ENCODE measurements around the gene SLC38A9.
A peak's percentile ranks its signal among the peaks of the same experiment; 100 is the strongest.
"Not testable (repeated sequence)": the region's sequence is repeated elsewhere in the genome, so short reads cannot be mapped to it uniquely, and the experiment has no call there.

The SLC38A9 gene

GRCh38 chr5:55712023-55712859 lies at the start of gene SLC38A9:
Gene SLC38A9 (minus strand): TSS chr5:55712324. CDS start chr5:55697958, 14,366 bp downstream.
- peak; percentile 81 for DNase-seq

GRCh38 chr5:55761721-55762120 lies 49.6 kb upstream of the SLC38A9 start:
- DNase-seq, result not testable (repeated sequence)

- DNase-seq, result no peak
These were observed 46.6 kb upstream of the SLC38A9 start for GRCh38 chr5:55758714-55759113.

GRCh38 chr5:55758231-55758630 lies 46.1 kb upstream of the SLC38A9 start:
- DNase-seq, result no peak

- DNase-seq, result no peak
These were observed 38.4 kb upstream of the SLC38A9 start for GRCh38 chr5:55750499-55750898.

GRCh38 chr5:55750063-55750462 lies 37.9 kb upstream of the SLC38A9 start:
- no peak for DNase-seq

GRCh38 chr5:55749387-55749786 lies 37.3 kb upstream of the SLC38A9 start:
- DNase-seq, result no peak

GRCh38 chr5:55747778-55748318 lies 35.7 kb upstream of the SLC38A9 start:
- DNase-seq, result no peak

GRCh38 chr5:55742778-55743177 lies 30.7 kb upstream of the SLC38A9 start:
- DNase-seq, result no peak

- no peak for DNase-seq
These were observed 25.7 kb upstream of the SLC38A9 start, which contains the start of gene DDX4 for GRCh38 chr5:55737793-55738192. Gene DDX4 (plus strand): TSS chr5:55738061. CDS start chr5:55738964, 903 bp downstream.

- DNase-seq, result no peak
These were observed 22.5 kb upstream of the SLC38A9 start for GRCh38 chr5:55734658-55735057.

- no peak for DNase-seq
These were observed 20.5 kb upstream of the SLC38A9 start for GRCh38 chr5:55732585-55732984.

- no peak for DNase-seq
These were observed 19.7 kb upstream of the SLC38A9 start for GRCh38 chr5:55731848-55732247.

GRCh38 chr5:55724281-55724680 lies 12.2 kb upstream of the SLC38A9 start:
- DNase-seq, result no peak

- no peak for DNase-seq
These were observed 8.1 kb upstream of the SLC38A9 start for GRCh38 chr5:55720188-55720703.

- not testable (repeated sequence) for DNase-seq
These were observed 6.9 kb upstream of the SLC38A9 start for GRCh38 chr5:55719026-55719425.

- DNase-seq, result no peak
These were observed 3.5 kb upstream of the SLC38A9 start for GRCh38 chr5:55715519-55716078.

GRCh38 chr5:55714749-55715148 lies 2.6 kb upstream of the SLC38A9 start:
- DNase-seq, result peak; percentile 9

- no peak for DNase-seq
These were observed 2.2 kb upstream of the SLC38A9 start for GRCh38 chr5:55714339-55714738.

GRCh38 chr5:55713871-55714270 lies 1.7 kb upstream of the SLC38A9 start:
- DNase-seq, result no peak

- no peak for DNase-seq
These were observed 559 bp downstream of the SLC38A9 start for GRCh38 chr5:55711507-55712022.

GRCh38 chr5:55708732-55709131 lies 3.4 kb downstream of the SLC38A9 start:
- DNase-seq, result no peak

- DNase-seq, result no peak
These were observed 5.9 kb downstream of the SLC38A9 start for GRCh38 chr5:55706230-55706629.

All from NCI-H2029 treated with DMSO at 0.1 percent for 48 hours (cell line).